ENCODE data around the gene ADAMTS15.

The ADAMTS15 gene

DNA sequence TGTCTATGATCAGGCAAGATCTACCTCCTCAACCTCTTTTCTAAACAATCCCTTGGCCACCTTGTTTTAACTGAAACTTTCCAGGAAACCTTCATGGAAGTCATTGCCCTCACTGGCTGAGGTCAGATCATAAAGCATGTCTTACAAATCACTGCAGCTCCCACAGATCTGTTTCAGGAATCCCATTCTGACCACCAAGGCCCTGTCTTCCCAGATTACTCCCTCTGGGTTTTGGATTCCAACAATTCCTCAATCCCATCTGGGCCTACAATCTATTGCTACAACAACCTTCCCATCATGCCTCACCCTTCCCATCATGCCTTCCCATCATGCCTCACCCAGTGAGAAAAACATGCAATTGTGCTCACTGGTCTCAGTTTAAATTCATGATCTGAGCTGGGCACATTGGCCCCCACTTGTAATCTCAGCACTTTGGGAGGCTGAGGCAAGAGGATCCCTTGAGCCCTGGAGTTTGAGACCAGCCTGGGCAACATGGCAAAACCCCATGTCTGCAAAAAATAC, 15.9 kb downstream of the ADAMTS15 start:
- no peaks in the 10 kb centered on the region for H3K36me3 ChIP-seq (ENCODE audit: control insufficient read depth, insufficient read depth, low read length)
- H3K4me3 ChIP-seq (ENCODE audit: low read depth, low read length): no peak overlapping the region
- no peaks in the 10 kb centered on the region for H3K4me1 ChIP-seq (ENCODE audit: control insufficient read depth, insufficient read depth, low read length)
- no peaks in the 10 kb centered on the region for H3K9me3 ChIP-seq (ENCODE audit: control insufficient read depth, insufficient read depth, low read length)
- no peak overlapping the region for H3K27ac ChIP-seq (ENCODE audit: low read depth, low read length)
- no peak overlapping the region for H3K9ac ChIP-seq (ENCODE audit: low read depth, low read length)
- H3K27me3 ChIP-seq (ENCODE audit: control insufficient read depth, insufficient read depth, low read length): no peaks in the 10 kb centered on the region

GRCh38 chr11:130465263-130465662, 16.8 kb downstream of the ADAMTS15 start:
- Histone ChIP-seq H3K36me3 (ENCODE audit: control insufficient read depth, insufficient read depth, low read length) (no peaks in the 10 kb centered on the region), H3K27ac (ENCODE audit: low read depth, low read length) (no peak overlapping the region)

DNA sequence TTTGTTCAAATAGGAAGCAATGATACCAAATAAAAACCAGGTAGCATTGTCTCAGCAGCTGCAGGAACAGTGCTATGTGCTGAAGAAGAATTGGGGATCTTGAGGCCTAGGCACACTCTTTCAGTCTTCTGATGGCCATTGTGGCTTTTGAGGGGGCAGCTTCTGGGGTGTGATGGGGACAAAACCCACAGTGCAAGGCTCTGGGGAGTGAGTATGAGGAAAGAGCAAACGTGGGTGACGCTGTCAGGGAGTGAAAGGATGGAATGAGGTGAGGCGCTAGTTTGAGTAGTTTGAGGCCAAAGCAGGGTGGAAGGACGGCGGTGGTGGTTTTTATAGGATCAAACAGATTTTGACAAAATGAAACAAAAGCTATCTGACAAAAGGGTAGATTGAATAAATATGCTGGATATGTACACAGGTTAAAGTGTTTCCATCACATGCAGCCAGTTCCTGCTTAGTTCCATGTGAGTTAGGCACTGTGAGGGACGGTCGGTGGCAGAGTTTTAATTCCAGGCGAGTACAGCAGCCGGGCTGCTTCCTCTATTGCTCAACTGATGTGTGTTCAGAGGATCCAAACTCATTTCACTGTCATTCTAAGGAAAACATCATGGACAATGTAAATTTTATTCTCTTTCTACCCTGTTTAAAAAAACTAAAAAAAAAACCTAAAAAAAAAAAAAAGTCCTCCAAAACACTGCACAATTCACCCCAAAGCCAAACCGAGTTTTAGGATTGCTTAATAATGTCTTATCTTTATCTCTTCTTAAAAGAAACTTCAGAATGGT, 18.9 kb downstream of the ADAMTS15 start:
- Histone ChIP-seq H3K27me3 (ENCODE audit: control insufficient read depth, insufficient read depth, low read length) (no peaks in the 10 kb centered on the region), H3K9ac (ENCODE audit: low read depth, low read length) (no peak overlapping the region)

More at GRCh38 chr11:130465263-130465662, 16.8 kb downstream of the ADAMTS15 start:
- H3K4me3 ChIP-seq (ENCODE audit: low read depth, low read length): no peak overlapping the region
- no peaks in the 10 kb centered on the region for H3K27me3 ChIP-seq (ENCODE audit: control insufficient read depth, insufficient read depth, low read length)
- no peaks in the 10 kb centered on the region for H3K4me1 ChIP-seq (ENCODE audit: control insufficient read depth, insufficient read depth, low read length)
- no peak overlapping the region for H3K9ac ChIP-seq (ENCODE audit: low read depth, low read length)
- H3K9me3 ChIP-seq (ENCODE audit: control insufficient read depth, insufficient read depth, low read length): no peaks in the 10 kb centered on the region

DNA sequence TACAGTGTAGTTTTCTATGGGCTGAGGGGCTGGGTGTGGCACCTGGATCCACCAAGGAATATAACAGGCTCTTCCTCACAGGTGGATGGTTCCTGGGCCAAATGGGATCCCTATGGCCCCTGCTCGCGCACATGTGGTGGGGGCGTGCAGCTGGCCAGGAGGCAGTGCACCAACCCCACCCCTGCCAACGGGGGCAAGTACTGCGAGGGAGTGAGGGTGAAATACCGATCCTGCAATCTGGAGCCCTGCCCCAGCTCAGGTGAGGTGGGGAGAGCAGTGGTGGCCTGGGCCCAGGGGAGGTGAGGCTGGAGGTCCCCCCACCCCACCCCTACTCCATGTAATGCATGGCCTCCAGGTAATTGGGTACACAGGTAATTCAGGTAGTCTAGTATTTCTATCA, 20.7 kb downstream of the ADAMTS15 start:
- Histone ChIP-seq H3K27ac (ENCODE audit: low read depth, low read length) (no peak overlapping the region), H3K27me3 (ENCODE audit: control insufficient read depth, insufficient read depth, low read length) (no peaks in the 10 kb centered on the region), H3K9ac (ENCODE audit: low read depth, low read length) (no peak overlapping the region), H3K36me3 (ENCODE audit: control insufficient read depth, insufficient read depth, low read length) (no peaks in the 10 kb centered on the region), H3K4me1 (ENCODE audit: control insufficient read depth, insufficient read depth, low read length) (no peaks in the 10 kb centered on the region), H3K4me3 (ENCODE audit: low read depth, low read length) (no peak overlapping the region), H3K9me3 (ENCODE audit: control insufficient read depth, insufficient read depth, low read length) (no peaks in the 10 kb centered on the region)

More for the DNA sequence above, 18.9 kb downstream of the ADAMTS15 start:
- H3K4me3 ChIP-seq (ENCODE audit: low read depth, low read length): no peak overlapping the region
- no peaks in the 10 kb centered on the region for H3K9me3 ChIP-seq (ENCODE audit: control insufficient read depth, insufficient read depth, low read length)
- no peaks in the 10 kb centered on the region for H3K4me1 ChIP-seq (ENCODE audit: control insufficient read depth, insufficient read depth, low read length)
- no peaks in the 10 kb centered on the region for H3K36me3 ChIP-seq (ENCODE audit: control insufficient read depth, insufficient read depth, low read length)
- no peak overlapping the region for H3K27ac ChIP-seq (ENCODE audit: low read depth, low read length)

DNA sequence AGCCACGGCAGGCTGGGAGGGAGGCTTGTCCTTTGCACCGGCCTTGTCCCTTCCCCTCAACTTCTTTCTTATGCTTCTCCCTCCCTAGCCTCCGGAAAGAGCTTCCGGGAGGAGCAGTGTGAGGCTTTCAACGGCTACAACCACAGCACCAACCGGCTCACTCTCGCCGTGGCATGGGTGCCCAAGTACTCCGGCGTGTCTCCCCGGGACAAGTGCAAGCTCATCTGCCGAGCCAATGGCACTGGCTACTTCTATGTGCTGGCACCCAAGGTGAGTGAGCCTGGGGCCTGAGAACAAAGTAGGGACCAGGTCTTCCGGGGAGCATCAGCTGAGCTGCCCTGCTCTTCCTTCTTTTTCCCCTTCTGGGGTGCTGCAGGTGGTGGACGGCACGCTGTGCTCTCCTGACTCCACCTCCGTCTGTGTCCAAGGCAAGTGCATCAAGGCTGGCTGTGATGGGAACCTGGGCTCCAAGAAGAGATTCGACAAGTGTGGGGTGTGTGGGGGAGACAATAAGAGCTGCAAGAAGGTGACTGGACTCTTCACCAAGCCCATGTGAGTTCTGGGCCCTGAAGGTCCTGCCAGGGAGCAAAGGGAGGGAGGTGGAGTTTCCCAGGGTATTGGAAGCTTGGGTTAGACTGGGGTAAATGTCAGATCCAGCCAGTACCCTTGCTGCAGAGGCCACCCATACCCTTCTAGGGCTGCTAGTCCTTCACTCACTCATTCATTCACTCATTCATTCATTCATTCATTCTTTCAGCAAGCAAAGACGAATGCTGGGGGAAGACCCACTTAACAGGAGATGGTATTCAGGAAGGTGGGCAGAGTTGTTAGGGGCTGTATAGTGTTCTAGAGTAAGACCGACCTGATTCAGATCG, 22.6 kb downstream of the ADAMTS15 start:
- Histone ChIP-seq H3K27me3 (ENCODE audit: control insufficient read depth, insufficient read depth, low read length) (no peaks in the 10 kb centered on the region), H3K4me3 (ENCODE audit: low read depth, low read length) (no peak overlapping the region), H3K9me3 (ENCODE audit: control insufficient read depth, insufficient read depth, low read length) (no peaks in the 10 kb centered on the region), H3K36me3 (ENCODE audit: control insufficient read depth, insufficient read depth, low read length) (no peaks in the 10 kb centered on the region), H3K9ac (ENCODE audit: low read depth, low read length) (no peak overlapping the region), H3K4me1 (ENCODE audit: control insufficient read depth, insufficient read depth, low read length) (no peaks in the 10 kb centered on the region), H3K27ac (ENCODE audit: low read depth, low read length) (no peak overlapping the region)

DNA sequence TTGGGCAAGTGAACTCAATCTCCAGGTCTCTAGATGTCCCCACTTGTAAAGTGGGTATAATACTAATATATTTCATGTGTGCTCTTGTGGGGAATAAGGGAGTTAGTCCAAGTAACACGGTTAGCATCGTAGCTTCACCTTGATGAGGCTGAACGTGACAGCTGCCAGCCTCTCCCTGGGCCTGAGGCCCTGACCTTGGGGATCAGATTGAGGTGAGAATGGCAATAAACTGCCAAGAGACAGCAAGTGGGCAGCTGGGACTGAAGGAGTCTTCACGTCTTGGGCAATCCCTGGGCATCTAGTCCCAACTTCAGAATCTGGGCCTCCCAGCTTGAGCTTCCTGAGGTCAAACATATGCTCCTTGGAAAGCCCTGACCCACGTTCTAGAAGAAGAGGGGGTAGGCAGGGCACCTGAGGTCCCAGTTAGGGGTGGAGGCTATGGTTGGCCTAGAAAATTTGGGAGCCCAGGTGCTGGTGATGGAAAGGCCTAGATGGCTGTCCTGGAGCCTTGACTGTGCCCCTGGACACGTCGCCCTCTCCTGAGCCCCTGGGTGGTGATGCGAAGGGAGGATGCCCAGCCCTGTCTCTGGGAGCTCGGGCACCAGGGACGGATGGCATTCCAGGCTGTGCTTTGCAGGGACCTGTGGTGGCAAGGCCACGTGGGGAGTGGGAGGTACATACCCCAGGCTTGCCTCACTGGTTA, 23.4 kb downstream of the ADAMTS15 start:
- Histone ChIP-seq H3K27me3 (ENCODE audit: control insufficient read depth, insufficient read depth, low read length) (no peaks in the 10 kb centered on the region), H3K9me3 (ENCODE audit: control insufficient read depth, insufficient read depth, low read length) (no peaks in the 10 kb centered on the region), H3K36me3 (ENCODE audit: control insufficient read depth, insufficient read depth, low read length) (no peaks in the 10 kb centered on the region), H3K4me3 (ENCODE audit: low read depth, low read length) (no peak overlapping the region), H3K4me1 (ENCODE audit: control insufficient read depth, insufficient read depth, low read length) (no peaks in the 10 kb centered on the region), H3K9ac (ENCODE audit: low read depth, low read length) (no peak overlapping the region), H3K27ac (ENCODE audit: low read depth, low read length) (no peak overlapping the region)

DNA sequence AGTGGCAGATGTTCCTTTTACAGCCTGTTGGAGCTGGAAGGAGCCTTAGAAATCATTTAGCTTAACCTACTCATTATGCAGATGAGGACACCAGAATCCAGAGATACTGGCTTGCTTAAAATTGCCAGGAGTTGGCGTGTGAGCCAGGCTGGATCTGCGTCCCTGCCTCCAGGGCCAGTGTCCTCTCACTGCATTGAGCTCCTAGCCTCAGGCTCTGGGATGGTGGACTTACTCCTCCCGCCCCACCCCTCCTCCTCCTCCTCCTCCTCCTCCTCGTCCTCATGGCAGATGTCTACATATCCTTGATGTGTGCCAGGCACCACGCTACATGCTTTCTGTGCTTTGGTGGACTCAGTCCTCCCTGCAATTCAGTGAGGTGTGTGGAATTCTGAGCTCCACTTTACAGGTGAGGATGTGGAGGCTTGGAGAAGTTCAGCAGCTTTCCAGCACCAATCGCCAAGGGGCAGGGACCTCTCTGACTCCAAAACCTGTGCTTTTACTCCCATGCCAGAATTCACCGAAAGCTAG, 24.1 kb downstream of the ADAMTS15 start:
- no peaks in the 10 kb centered on the region for H3K36me3 ChIP-seq (ENCODE audit: control insufficient read depth, insufficient read depth, low read length)
- H3K4me3 ChIP-seq (ENCODE audit: low read depth, low read length): no peak overlapping the region
- no peak overlapping the region for H3K27ac ChIP-seq (ENCODE audit: low read depth, low read length)
- H3K27me3 ChIP-seq (ENCODE audit: control insufficient read depth, insufficient read depth, low read length): no peaks in the 10 kb centered on the region
- no peaks in the 10 kb centered on the region for H3K9me3 ChIP-seq (ENCODE audit: control insufficient read depth, insufficient read depth, low read length)
- H3K4me1 ChIP-seq (ENCODE audit: control insufficient read depth, insufficient read depth, low read length): no peaks in the 10 kb centered on the region
- no peak overlapping the region for H3K9ac ChIP-seq (ENCODE audit: low read depth, low read length)

- H3K4me3 ChIP-seq (ENCODE audit: low read depth, low read length): no peak overlapping the region
- no peak overlapping the region for H3K27ac ChIP-seq (ENCODE audit: low read depth, low read length)
Observed at GRCh38 chr11:130473056-130473794, 24.8 kb downstream of the ADAMTS15 start.

GRCh38 chr11:130473795-130474377, 25.4 kb downstream of the ADAMTS15 start:
- Histone ChIP-seq H3K4me3 (ENCODE audit: low read depth, low read length) (no peak overlapping the region), H3K9me3 (ENCODE audit: control insufficient read depth, insufficient read depth, low read length) (no peaks in the 10 kb centered on the region), H3K27me3 (ENCODE audit: control insufficient read depth, insufficient read depth, low read length) (no peaks in the 10 kb centered on the region), H3K4me1 (ENCODE audit: control insufficient read depth, insufficient read depth, low read length) (no peaks in the 10 kb centered on the region), H3K9ac (ENCODE audit: low read depth, low read length) (no peak overlapping the region), H3K36me3 (ENCODE audit: control insufficient read depth, insufficient read depth, low read length) (no peaks in the 10 kb centered on the region), H3K27ac (ENCODE audit: low read depth, low read length) (no peak overlapping the region)

More at GRCh38 chr11:130473056-130473794, 24.8 kb downstream of the ADAMTS15 start:
- Histone ChIP-seq H3K9me3 (ENCODE audit: control insufficient read depth, insufficient read depth, low read length) (no peaks in the 10 kb centered on the region), H3K4me1 (ENCODE audit: control insufficient read depth, insufficient read depth, low read length) (no peaks in the 10 kb centered on the region), H3K9ac (ENCODE audit: low read depth, low read length) (no peak overlapping the region), H3K27me3 (ENCODE audit: control insufficient read depth, insufficient read depth, low read length) (no peaks in the 10 kb centered on the region), H3K36me3 (ENCODE audit: control insufficient read depth, insufficient read depth, low read length) (no peaks in the 10 kb centered on the region)

Data from HUES48 (cell line).